Erythroblast (primary cell): ENCODE data around the gene CIT.
"Not testable (repeated sequence)": the region's sequence is repeated elsewhere in the genome, so short reads cannot be mapped to it uniquely, and the experiment has no call there.

ENCODE experiments used
- GATA1 ChIP-seq: IDR thresholded peaks from 2 replicates; pipeline ENCODE4 v1.6.1; 2011; ENCODE audit warnings: low read depth, mild to moderate bottlenecking, control low read depth, low read length, moderate library complexity
- POLR2A ChIP-seq: IDR thresholded peaks from 2 replicates; pipeline ENCODE4 v1.6.1; 2011; ENCODE audit warnings: mild to moderate bottlenecking, low read length

DNA sequence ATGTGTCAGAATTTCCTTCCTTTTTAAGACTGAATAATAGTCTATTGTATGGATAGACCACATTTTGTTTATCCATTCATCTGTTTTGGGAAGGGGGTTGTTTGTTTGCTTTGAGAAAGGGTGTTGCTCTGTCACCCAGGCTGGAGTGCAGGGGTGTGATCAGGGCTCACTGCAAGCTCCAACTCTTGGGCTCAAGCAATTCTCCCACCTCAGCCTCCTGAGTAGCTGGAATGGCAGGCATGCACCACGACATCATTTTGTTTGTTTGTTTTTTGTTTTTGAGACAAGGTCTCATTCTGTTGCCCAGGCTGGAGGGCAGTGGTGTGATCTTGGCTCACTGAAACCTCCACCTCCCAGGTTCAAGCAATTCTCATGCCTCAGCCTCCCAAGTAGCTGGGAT lies 15.5 kb upstream of the CIT start:
- not testable (repeated sequence) for TF ChIP-seq POLR2A, GATA1
